Eye (tissue), 1 donor: ENCODE data around the gene PTPRE.

ENCODE experiments used
- DNase-seq: peaks from one replicate; pipeline ENCODE4 v3.0.0-alpha.2; 2015

Gene PTPRE

GRCh38 chr10:127882801-127883459, 24.0 kb upstream of the PTPRE start:
- DNase-seq, result no peak

GRCh38 chr10:127883516-127883915, 23.4 kb upstream of the PTPRE start:
- DNase-seq, result no peak

- no peak for DNase-seq
These were observed 22.4 kb upstream of the PTPRE start for GRCh38 chr10:127884501-127884900.

- DNase-seq, result no peak
These were observed 20.4 kb upstream of the PTPRE start for GRCh38 chr10:127886371-127887051.

- peak; percentile 11 for DNase-seq
These were observed 19.1 kb upstream of the PTPRE start for GRCh38 chr10:127887541-127888415.

GRCh38 chr10:127888521-127889312, 18.2 kb upstream of the PTPRE start:
- DNase-seq, result no peak

GRCh38 chr10:127889605-127890195, 17.2 kb upstream of the PTPRE start:
- DNase-seq, result no peak

GRCh38 chr10:127890216-127890615, 16.7 kb upstream of the PTPRE start:
- no peak for DNase-seq

- DNase-seq, result no peak
These were observed 16.0 kb upstream of the PTPRE start for GRCh38 chr10:127890832-127891334.

GRCh38 chr10:127892743-127893142, 14.2 kb upstream of the PTPRE start, which contains the start of gene CLRN3:
Gene CLRN3 (minus strand): TSS chr10:127892941. CDS start chr10:127892784, 157 bp downstream.
- no peak for DNase-seq

- DNase-seq, result no peak
These were observed 12.8 kb upstream of the PTPRE start for GRCh38 chr10:127894146-127894545.

- no peak for DNase-seq
These were observed 10.3 kb upstream of the PTPRE start for GRCh38 chr10:127896590-127896989.

- no peak for DNase-seq
These were observed 9.7 kb upstream of the PTPRE start for GRCh38 chr10:127897177-127897576.

- no peak for DNase-seq
These were observed 7.0 kb upstream of the PTPRE start for GRCh38 chr10:127899766-127900387.

- no peak for DNase-seq
These were observed 3.1 kb upstream of the PTPRE start for GRCh38 chr10:127903789-127904188.

- DNase-seq, result no peak
These were observed 2.4 kb upstream of the PTPRE start for GRCh38 chr10:127904311-127905000.

- no peak for DNase-seq
These were observed 1.7 kb upstream of the PTPRE start for GRCh38 chr10:127905001-127905847.

GRCh38 chr10:127905848-127906261, 1.0 kb upstream of the PTPRE start:
- no peak for DNase-seq

GRCh38 chr10:127907411-127908105, 655 bp downstream of the PTPRE start:
- peak; percentile 47 for DNase-seq
